Measurements from ENCODE around the gene CLDN20.

- TF ChIP-seq, protein P1, sequence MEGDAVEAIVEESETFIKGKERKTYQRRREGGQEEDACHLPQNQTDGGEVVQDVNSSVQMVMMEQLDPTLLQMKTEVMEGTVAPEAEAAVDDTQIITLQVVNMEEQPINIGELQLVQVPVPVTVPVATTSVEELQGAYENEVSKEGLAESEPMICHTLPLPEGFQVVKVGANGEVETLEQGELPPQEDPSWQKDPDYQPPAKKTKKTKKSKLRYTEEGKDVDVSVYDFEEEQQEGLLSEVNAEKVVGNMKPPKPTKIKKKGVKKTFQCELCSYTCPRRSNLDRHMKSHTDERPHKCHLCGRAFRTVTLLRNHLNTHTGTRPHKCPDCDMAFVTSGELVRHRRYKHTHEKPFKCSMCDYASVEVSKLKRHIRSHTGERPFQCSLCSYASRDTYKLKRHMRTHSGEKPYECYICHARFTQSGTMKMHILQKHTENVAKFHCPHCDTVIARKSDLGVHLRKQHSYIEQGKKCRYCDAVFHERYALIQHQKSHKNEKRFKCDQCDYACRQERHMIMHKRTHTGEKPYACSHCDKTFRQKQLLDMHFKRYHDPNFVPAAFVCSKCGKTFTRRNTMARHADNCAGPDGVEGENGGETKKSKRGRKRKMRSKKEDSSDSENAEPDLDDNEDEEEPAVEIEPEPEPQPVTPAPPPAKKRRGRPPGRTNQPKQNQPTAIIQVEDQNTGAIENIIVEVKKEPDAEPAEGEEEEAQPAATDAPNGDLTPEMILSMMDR (IDR thresholded peaks at IDR 0.05) = no peak
- TF ChIP-seq EP300 (IDR thresholded peaks at IDR 0.05) (no peak), POLR2A (IDR thresholded peaks at IDR 0.05) (no peak)
Observed at GRCh38 chr6:155221086-155221485, 42.7 kb upstream of the CLDN20 start.

Measured in upper lobe of left lung (tissue), 4 donors.